Glutamatergic neuron (in vitro differentiated cells): ENCODE results near the gene MALRD1. TPM values are rescaled to one million over a fixed set of nuclear protein-coding genes. Genes with fewer than 3 reads are reported as not detected.

Experiments
- DNase-seq: peaks from one replicate; pipeline ENCODE4 v3.0.0; 2022
- H3K27ac Mint-ChIP-seq: one replicate; pipeline ENCODE4 v1.8.0; 2020; ENCODE audit warnings: mild to moderate bottlenecking, mixed read lengths, inconsistent platforms; ENCODE audit not compliant: unreplicated experiment
- H3K27me3 Mint-ChIP-seq: one replicate; pipeline ENCODE4 v1.8.0; 2020; ENCODE audit warnings: mild to moderate bottlenecking, moderate library complexity, mixed read lengths, inconsistent platforms; ENCODE audit not compliant: unreplicated experiment
- H3K36me3 Mint-ChIP-seq: one replicate; pipeline ENCODE4 v1.8.0; 2020; ENCODE audit warnings: mild to moderate bottlenecking, mixed read lengths, inconsistent platforms; ENCODE audit not compliant: unreplicated experiment
- H3K4me1 Mint-ChIP-seq: one replicate; pipeline ENCODE4 v1.8.0; 2020; ENCODE audit warnings: mild to moderate bottlenecking, low read depth, mixed read lengths, inconsistent platforms; ENCODE audit not compliant: unreplicated experiment
- H3K4me3 Mint-ChIP-seq: one replicate; pipeline ENCODE4 v1.8.0; 2020; ENCODE audit warnings: mild to moderate bottlenecking, mixed read lengths, inconsistent platforms; ENCODE audit not compliant: unreplicated experiment
- H3K9me3 Mint-ChIP-seq: one replicate; pipeline ENCODE4 v1.8.0; 2020; ENCODE audit warnings: mild to moderate bottlenecking, moderate library complexity, mixed read lengths, inconsistent platforms; ENCODE audit not compliant: unreplicated experiment
- total RNA-seq: library from RNA; stranded (reverse); fragmentation: NEBNext Ultra II Directional; extraction: Animal tissue kit (Norgen Biotek cat#: 25700); gene quantifications from one replicate; pipeline ENCODE4 v1.2.1, GENCODE V29; 2021; ENCODE audit not compliant: unreplicated experiment
- TF ChIP-seq, protein P1 (sequence below): fragments of 200-600 bp; sonication (generic); IDR thresholded peaks from one replicate; pipeline ENCODE4 v1.5.0; 2021; ENCODE audit not compliant: partially characterized antibody, unreplicated experiment

The MALRD1 gene
- total RNA-seq, 1 donor from 2014 or later = 0.27 TPM

DNA sequence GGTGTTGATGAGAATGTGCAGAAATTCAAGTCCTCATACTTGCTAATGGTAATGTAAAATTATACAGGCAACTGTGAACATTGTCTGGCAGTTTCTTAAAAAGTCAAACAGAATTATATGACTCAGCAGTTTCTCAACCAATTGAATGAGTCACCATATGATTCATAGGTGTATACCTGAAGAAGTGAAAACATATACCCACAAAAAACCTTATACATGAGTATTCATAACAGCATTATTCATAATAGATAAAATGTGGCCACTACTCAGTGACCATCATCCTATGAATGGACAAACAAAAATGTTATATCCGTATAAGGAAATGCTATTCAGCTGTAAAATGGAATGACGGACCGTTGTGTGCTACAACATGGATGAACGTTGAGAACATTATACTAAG lies 253.5 kb downstream of the MALRD1 start:
- no peak for DNase-seq
- no peaks in the 10 kb centered on the region for H3K9me3 Mint-ChIP-seq
- peaks cover 3% of the 10 kb centered on the region for H3K4me1 Mint-ChIP-seq
- no peak overlapping the region for H3K4me3 Mint-ChIP-seq
- no peaks in the 10 kb centered on the region for H3K36me3 Mint-ChIP-seq
- no peak overlapping the region for H3K27ac Mint-ChIP-seq
- H3K27me3 Mint-ChIP-seq = peaks cover 2% of the 10 kb centered on the region
- TF ChIP-seq, protein P1, sequence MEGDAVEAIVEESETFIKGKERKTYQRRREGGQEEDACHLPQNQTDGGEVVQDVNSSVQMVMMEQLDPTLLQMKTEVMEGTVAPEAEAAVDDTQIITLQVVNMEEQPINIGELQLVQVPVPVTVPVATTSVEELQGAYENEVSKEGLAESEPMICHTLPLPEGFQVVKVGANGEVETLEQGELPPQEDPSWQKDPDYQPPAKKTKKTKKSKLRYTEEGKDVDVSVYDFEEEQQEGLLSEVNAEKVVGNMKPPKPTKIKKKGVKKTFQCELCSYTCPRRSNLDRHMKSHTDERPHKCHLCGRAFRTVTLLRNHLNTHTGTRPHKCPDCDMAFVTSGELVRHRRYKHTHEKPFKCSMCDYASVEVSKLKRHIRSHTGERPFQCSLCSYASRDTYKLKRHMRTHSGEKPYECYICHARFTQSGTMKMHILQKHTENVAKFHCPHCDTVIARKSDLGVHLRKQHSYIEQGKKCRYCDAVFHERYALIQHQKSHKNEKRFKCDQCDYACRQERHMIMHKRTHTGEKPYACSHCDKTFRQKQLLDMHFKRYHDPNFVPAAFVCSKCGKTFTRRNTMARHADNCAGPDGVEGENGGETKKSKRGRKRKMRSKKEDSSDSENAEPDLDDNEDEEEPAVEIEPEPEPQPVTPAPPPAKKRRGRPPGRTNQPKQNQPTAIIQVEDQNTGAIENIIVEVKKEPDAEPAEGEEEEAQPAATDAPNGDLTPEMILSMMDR = no peak

DNA sequence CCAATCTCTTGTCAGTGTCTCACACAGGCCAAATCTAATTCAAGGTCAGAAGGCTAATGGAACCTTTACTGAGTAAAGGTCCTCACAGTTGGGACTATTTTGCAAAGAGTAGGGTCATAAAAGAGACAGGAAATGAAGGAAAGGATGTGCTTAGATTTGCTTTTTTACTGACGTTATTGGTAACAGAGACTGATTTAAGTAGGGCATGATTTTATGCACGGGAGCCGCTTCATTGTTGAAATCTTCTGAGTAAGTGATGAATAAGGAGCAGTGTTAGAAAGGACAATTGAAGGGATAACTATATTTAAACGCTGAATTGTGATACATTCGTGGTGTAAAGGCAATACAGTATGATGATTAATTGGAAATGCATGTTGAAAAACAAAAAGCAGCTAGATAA lies 261.5 kb downstream of the MALRD1 start:
- no peak for DNase-seq
- H3K4me3 Mint-ChIP-seq = no peak overlapping the region
- H3K27me3 Mint-ChIP-seq = no peaks in the 10 kb centered on the region
- H3K27ac Mint-ChIP-seq = no peak overlapping the region
- H3K36me3 Mint-ChIP-seq = no peaks in the 10 kb centered on the region
- no peaks in the 10 kb centered on the region for H3K9me3 Mint-ChIP-seq
- TF ChIP-seq, protein P1 = no peak
- H3K4me1 Mint-ChIP-seq = no peaks in the 10 kb centered on the region

DNA sequence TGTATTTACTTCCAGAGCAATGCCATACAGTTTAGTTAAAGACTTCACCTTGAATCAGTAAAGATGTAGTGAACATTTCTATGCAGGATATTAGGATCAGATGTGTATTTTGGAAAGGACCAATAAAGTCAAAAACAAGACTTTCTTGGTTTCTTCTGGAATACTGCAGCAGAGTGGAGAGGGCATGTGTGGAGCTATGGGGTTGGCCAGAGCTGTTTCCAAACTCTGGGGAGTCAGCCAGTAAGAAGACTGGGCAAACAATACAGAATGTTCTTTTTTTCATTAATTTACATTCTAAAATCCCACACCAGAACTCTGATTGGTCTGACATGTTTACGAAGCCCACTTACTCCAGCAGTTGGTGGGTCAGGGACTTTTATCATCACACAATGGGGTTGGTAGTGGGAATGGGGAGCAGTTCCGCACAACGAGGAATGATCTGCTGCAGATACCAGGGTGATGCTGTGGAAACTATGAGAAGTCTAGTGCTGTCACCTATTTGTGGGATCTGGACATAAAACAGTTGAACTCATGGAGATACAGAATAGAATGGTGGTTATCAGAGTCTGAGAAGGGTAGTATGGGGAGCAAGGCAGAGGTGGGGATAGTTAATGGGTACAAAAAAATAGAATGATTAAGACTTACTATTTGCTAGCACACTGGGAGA lies 267.7 kb downstream of the MALRD1 start:
- Mint-ChIP-seq H3K27me3 (peaks cover 3% of the 10 kb centered on the region), H3K4me1 (peaks cover 4% of the 10 kb centered on the region), H3K4me3 (no peak overlapping the region), H3K27ac (no peak overlapping the region), H3K36me3 (no peaks in the 10 kb centered on the region), H3K9me3 (peaks cover 4% of the 10 kb centered on the region)
- no peak for DNase-seq
- TF ChIP-seq, protein P1 = no peak

DNA sequence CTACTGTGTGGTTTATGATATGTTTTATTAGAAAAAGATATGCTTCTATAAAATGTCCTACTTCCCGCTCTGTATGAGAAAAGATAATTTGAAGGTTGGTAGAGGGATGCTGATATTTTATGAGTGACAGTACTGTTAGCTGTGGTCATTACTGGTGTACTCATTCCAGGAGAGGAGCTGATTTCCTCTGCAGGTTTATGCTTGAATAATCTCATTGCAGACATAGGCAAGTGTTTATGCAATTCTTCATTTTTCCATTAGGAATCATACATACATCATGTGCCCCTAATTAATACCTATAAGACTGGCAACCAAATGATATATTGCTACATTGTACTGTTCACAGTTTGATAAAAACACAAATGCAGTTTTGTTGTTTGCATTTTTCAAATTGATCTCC lies 269.4 kb downstream of the MALRD1 start:
- Mint-ChIP-seq H3K4me1 (peaks cover 4% of the 10 kb centered on the region), H3K36me3 (no peaks in the 10 kb centered on the region), H3K4me3 (no peak overlapping the region), H3K9me3 (peaks cover 4% of the 10 kb centered on the region), H3K27ac (no peak overlapping the region), H3K27me3 (peaks cover 3% of the 10 kb centered on the region)
- TF ChIP-seq, protein P1 = no peak
- no peak for DNase-seq

DNA sequence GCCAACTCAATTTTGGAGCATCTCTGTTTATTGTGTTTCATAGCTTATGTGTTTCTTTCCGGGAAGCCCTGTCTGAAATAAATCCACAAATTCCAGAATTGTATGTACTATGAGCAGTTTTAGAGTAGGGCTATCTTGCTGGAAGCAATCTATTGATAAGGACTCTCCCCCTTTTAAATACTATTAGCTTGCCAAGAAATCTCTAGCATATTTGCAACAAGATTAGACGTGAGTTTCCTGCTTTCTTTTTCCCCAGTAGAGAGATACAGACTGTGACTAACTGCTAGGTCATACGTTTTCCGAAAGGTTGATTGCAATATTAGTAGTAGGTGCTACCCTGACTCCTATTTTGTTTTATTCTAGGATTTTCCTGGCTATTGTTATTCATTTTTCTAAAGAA lies 277.0 kb downstream of the MALRD1 start:
- H3K27ac Mint-ChIP-seq = no peak overlapping the region
- H3K36me3 Mint-ChIP-seq = no peaks in the 10 kb centered on the region
- H3K9me3 Mint-ChIP-seq = peaks cover 3% of the 10 kb centered on the region
- peaks cover 1% of the 10 kb centered on the region for H3K27me3 Mint-ChIP-seq
- TF ChIP-seq, protein P1 = no peak
- DNase-seq = no peak
- H3K4me1 Mint-ChIP-seq = no peaks in the 10 kb centered on the region
- H3K4me3 Mint-ChIP-seq = no peak overlapping the region
